Measurements from ENCODE around the gene SIGLEC8. TPM values are rescaled to one million over a fixed set of nuclear protein-coding genes. Genes with fewer than 3 reads are reported as not detected.

SIGLEC8 gene
- not detected in 2 replicates for total RNA-seq (ENCODE audit: low replicate concordance)

GRCh38 chr19:51458051-51458645 is at the start of gene SIGLEC8:
SIGLEC8 (minus strand) TSS chr19:51458454; CDS start chr19:51458387, 67 bp downstream.

GRCh38 chr19:51501594-51502263 is 43.5 kb upstream of the SIGLEC8 start, which contains the start of gene SIGLEC12:
SIGLEC12 (minus strand) TSS chr19:51501800; CDS start chr19:51501733, 67 bp downstream.

GRCh38 chr19:51478381-51479234 is 20.4 kb upstream of the SIGLEC8 start, which contains the start of gene CEACAM18:
CEACAM18 (plus strand) TSS chr19:51478539.

GRCh38 chr19:51417107-51417809 is 41.0 kb downstream of the SIGLEC8 start, which contains the start of gene SIGLEC10:
SIGLEC10 (minus strand) TSS chr19:51417642; CDS start chr19:51417581, 61 bp downstream.

Other genes with a start within 250 kb of the SIGLEC8 start
- not detected in 2 replicates for gene CD33, start 233.4 kb downstream of the SIGLEC8 start, total RNA-seq (ENCODE audit: low replicate concordance)
- not detected in 2 replicates for gene SIGLECL1, start 207.4 kb downstream of the SIGLEC8 start, total RNA-seq (ENCODE audit: low replicate concordance)
- not detected in 2 replicates for gene IGLON5, start 146.8 kb downstream of the SIGLEC8 start, total RNA-seq (ENCODE audit: low replicate concordance)
- gene VSIG10L, start 116.3 kb downstream of the SIGLEC8 start, total RNA-seq (ENCODE audit: low replicate concordance), result 0.23 and 0.30 TPM in 2 replicates
- 202 and 403 TPM in 2 replicates for gene ETFB, start 92.1 kb downstream of the SIGLEC8 start, total RNA-seq (ENCODE audit: low replicate concordance)
- not detected in 2 replicates for gene CLDND2, start 89.5 kb downstream of the SIGLEC8 start, total RNA-seq (ENCODE audit: low replicate concordance)
- not detected in 2 replicates for gene NKG7, start 85.8 kb downstream of the SIGLEC8 start, total RNA-seq (ENCODE audit: low replicate concordance)
- gene LIM2, start 70.5 kb downstream of the SIGLEC8 start, total RNA-seq (ENCODE audit: low replicate concordance), result not detected in 2 replicates
- gene C19orf84, start 67.9 kb downstream of the SIGLEC8 start, total RNA-seq (ENCODE audit: low replicate concordance), result not detected in 2 replicates
- gene SIGLEC10, start 40.8 kb downstream of the SIGLEC8 start, total RNA-seq (ENCODE audit: low replicate concordance), result not detected in 2 replicates
- not detected in 2 replicates for gene CEACAM18, start 20.1 kb upstream of the SIGLEC8 start, total RNA-seq (ENCODE audit: low replicate concordance)
- not detected in 2 replicates for gene SIGLEC12, start 43.3 kb upstream of the SIGLEC8 start, total RNA-seq (ENCODE audit: low replicate concordance)
- gene SIGLEC6, start 73.2 kb upstream of the SIGLEC8 start, total RNA-seq (ENCODE audit: low replicate concordance), result not detected in 2 replicates
- 2.1 and 11.2 TPM in 2 replicates for gene ZNF175, start 112.8 kb upstream of the SIGLEC8 start, total RNA-seq (ENCODE audit: low replicate concordance)
- gene SIGLEC5, start 171.9 kb upstream of the SIGLEC8 start, total RNA-seq (ENCODE audit: low replicate concordance), result not detected in 2 replicates
- not detected in 2 replicates for gene SIGLEC14, start 188.4 kb upstream of the SIGLEC8 start, total RNA-seq (ENCODE audit: low replicate concordance)
- 8.5 and 12.8 TPM in 2 replicates for gene SPACA6, start 234.9 kb upstream of the SIGLEC8 start, total RNA-seq (ENCODE audit: low replicate concordance)

Data from smooth muscle cell of the coronary artery (primary cell).